Neuron (in vitro differentiated cells): Measurements from ENCODE around the gene LRRC45.

Experiments
- H2AFZ ChIP-seq: one replicate; pipeline ENCODE4 v1.6.1; 2013; ENCODE audit warnings: low read depth, mild to moderate bottlenecking, inconsistent platforms, low read length, moderate library complexity
- H3K27me3 ChIP-seq: one replicate; pipeline ENCODE4 v1.6.1; 2013; ENCODE audit warnings: low read length; ENCODE audit not compliant: insufficient read depth
- H3K36me3 ChIP-seq: one replicate; pipeline ENCODE4 v1.6.1; 2013; ENCODE audit warnings: low read length; ENCODE audit not compliant: insufficient read depth
- H3K4me1 ChIP-seq: one replicate; pipeline ENCODE4 v1.6.1; 2013; ENCODE audit warnings: low read length; ENCODE audit not compliant: insufficient read depth
- H3K4me3 ChIP-seq: 2 replicates; pipeline ENCODE4 v1.5.1; 2013; ENCODE audit warnings: mild to moderate bottlenecking, low read length, moderate library complexity
- H3K9me3 ChIP-seq: one replicate; pipeline ENCODE4 v1.6.1; 2013; ENCODE audit warnings: low read length

The LRRC45 gene

DNA sequence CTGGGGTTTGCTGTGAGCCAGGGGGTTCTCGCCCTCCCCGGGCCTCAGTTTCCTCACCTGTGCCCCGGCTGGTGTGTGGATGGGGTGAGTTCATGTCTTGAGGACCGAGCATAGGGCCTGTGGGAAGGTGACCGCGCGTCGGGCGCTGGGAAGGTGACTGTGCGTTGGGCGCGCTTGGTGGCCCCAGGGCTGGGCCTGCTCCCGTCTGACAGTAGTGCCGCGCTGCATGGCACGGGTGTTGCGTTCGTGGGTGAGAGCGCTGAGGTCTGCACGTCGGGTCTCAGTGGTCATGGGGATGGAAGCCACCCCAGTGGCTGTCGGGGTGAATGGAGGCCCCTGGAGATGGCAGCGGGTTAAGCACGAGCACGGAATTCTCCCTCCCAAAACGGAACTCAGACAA is 36.5 kb upstream of the LRRC45 start:
- Histone ChIP-seq H3K9me3 (peaks cover 11% of the 10 kb centered on the region), H3K4me3 (no peak overlapping the region), H3K27me3 (no peaks in the 10 kb centered on the region), H3K4me1 (peaks cover 6% of the 10 kb centered on the region), H3K36me3 (peaks cover 27% of the 10 kb centered on the region), H2AFZ (no peak overlapping the region)

DNA sequence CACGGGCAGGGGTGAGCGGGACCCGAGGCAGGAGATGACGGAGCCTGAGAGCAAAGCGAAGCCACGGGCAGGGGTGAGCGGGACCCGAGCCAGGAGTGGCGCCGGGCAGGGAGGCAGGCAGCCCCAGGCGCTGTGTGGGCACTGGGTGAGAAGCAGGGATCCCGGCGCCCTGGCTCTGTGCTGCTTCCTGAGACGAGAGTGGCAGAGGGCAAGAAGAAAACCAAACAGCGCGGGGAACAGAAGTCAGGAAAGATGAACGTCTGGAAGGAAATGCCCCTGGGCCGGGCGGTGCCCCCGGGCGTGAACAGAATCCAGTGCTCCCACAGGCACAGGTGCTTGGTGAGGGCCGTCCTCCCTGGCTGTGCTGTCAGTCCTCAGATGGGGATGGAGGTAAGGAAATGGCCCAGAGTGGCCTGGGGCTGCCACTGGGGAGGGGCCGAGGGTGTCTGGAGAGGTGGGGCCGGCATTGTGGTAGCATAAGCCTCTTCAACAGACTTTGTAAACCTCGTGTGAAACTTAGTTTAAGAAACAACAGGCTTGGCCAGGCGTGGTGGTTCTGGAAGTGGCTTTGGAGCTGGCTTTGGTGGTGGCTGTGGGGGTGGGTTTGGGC is 35.8 kb upstream of the LRRC45 start:
- Histone ChIP-seq H3K4me1 (peaks cover 13% of the 10 kb centered on the region), H3K4me3 (no peak overlapping the region), H3K27me3 (no peaks in the 10 kb centered on the region), H3K36me3 (peaks cover 27% of the 10 kb centered on the region), H3K9me3 (peaks cover 11% of the 10 kb centered on the region), H2AFZ (no peak overlapping the region)

DNA sequence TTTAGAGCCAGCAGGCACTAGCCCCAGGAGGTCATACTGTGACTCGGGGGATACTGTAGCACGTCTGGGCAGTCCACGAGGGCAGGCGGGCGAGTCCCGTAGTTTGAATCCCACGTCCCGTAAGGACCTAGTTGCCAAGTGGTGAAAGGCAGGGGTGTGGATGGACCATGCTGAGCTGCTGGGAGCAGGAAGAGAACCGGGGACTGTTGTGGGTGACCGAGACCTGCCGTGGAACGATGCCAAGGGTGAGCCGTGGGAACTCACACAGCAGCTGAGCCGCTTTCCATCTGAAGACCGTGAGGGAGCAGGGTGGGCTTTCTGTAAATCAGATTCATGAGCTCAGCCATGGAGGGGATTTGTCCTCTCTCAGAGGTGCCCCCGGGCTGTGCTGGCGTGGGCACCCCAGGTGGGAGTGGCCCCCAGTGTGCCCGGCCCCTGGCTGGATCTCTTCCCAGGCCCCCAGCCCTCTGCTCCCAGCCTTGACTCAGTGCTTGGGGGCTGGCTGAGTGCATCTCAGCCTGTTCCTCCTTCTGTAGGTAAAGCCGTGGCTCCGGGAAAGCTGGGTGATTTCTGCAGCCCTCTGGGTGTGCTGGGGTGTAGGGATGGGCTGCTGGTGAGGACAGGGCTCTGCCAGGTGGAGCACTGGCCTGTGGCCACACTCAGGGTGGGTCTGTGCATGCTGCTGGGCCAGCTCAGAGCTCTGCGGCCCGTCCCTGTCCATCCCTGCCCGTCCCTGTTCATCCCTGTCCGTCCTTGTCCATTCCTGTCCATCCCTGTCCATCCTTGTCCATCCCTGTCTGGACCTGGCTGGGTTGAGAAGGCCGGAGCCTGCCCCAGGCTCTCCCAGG is 32.0 kb upstream of the LRRC45 start:
- Histone ChIP-seq H2AFZ (peak overlapping the region; percentile 66), H3K4me1 (peaks cover 30% of the 10 kb centered on the region), H3K36me3 (peaks cover 5% of the 10 kb centered on the region), H3K4me3 (no peak overlapping the region), H3K9me3 (peaks cover 11% of the 10 kb centered on the region), H3K27me3 (no peaks in the 10 kb centered on the region)

DNA sequence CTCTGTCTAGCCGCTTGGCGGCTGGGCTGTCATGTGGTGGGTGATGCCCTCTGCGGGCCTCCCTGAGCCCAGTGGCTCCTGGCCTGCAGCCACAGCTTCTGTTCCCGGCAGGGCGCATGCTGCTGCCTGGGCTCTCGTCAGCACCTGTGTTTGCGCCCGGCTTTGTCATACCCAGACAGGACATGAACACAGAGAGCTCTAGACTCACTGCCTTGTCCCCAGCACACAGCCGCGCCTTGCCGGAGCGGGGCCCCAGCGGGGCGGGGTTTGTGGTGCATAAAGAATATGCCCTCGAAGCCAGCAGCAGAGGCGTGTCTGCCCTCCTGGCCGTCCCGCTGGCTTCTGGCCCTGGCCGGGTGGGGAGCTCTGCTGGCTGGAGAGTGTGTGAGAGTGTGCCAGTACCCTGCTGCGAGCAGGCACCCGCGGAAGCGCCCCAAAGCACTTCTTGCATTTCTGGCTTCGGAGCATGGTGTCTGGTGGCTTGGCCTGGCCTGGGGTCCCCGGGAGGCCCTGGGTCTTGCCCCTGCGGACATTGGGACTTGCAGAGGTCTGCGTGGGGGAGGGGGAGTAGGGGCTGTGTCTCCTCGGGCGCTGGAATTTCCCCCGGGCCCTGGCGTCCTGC is 31.3 kb upstream of the LRRC45 start:
- H2AFZ ChIP-seq: peak overlapping the region; percentile 66
- no peaks in the 10 kb centered on the region for H3K27me3 ChIP-seq
- peaks cover 30% of the 10 kb centered on the region for H3K4me1 ChIP-seq
- peak overlapping the region; percentile 27 for H3K4me3 ChIP-seq
- peaks cover 11% of the 10 kb centered on the region for H3K9me3 ChIP-seq
- peaks cover under 1% of the 10 kb centered on the region for H3K36me3 ChIP-seq

DNA sequence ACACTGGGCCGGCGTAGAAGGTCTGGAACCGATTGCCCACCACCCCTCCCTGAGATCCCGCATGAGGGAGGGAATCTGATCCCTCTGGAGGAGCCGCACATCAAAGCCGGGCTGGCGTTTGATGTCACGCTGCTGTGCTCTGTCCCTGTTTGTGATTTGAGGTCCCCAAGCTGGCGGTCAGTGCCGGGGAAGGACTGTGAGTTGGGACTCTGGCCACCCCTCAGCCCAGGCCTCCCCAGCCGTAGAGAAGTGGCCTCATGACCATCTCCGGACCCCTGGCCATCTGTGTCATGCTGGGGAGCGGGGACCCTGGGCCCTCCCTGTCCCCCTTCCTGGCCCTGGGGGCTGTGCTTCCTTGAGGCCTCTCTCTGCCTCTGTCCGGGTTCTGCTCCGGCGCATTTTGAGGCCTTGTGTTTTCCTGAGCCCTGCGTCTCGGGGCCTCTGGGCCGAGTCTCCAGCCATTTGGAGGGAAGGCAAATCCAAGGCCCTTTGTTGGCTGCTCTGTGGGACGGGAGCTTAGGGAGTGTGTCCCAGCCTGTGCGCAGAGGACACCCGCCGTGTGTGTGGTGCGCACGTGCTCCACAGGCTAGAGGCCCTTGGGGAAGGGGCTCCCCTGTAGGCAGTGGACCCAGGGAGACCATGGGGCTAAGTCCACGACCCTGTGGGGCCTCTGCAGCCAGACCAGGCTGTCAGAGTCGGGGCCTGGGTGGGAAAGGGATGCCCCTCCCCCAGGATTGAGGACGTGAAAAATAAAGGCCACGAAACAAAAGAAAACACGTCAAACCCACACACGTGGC is 30.6 kb upstream of the LRRC45 start:
- H3K27me3 ChIP-seq: no peaks in the 10 kb centered on the region
- peaks cover 11% of the 10 kb centered on the region for H3K9me3 ChIP-seq
- H3K36me3 ChIP-seq: peaks cover 3% of the 10 kb centered on the region
- peak overlapping the region; percentile 66 for H2AFZ ChIP-seq
- peak overlapping the region; percentile 27 for H3K4me3 ChIP-seq
- H3K4me1 ChIP-seq: peaks cover 30% of the 10 kb centered on the region

DNA sequence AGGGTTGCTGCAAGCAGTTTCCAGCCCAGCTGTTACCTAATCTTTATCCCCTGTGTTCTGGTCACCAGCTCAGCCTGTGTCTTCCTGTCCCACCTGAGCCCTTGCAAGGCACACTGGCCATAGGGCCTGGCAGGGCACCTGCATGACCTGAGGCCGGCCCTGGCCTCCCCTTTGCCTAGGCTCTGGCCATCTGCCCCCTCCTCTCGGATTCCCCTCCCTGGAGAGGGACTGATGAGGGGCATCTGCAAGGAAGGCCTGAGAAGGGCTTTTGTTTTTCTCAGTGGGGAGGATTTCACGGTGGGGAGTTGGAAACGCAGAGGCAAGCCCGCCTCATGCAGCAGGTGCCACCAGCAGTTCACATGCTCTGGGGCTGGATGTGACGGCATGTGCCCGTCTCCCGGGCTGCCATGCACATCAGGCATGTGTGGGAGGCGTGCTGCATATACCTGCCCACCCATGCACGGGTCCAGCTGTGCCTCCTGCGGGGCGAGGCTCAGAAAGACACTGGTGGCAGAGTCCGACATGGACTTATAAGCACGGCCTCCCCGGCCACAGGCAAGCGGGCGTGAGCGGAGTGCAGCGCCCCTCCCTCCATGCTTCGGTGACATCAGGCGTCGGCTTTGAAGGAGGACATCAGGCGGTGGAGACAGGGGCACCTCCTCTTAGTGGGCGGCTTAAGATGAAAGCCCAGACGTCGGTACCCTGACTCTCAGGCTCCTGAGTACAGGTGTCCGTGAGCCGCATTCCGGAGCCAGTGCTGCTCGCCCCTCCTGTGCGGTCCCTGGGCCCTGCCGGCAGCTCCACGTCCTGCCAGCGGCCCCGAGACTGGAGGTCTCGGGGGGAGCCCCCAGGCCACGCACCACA is 29.1 kb upstream of the LRRC45 start:
- Histone ChIP-seq H3K4me3 (no peak overlapping the region), H3K36me3 (peaks cover 5% of the 10 kb centered on the region)

DNA sequence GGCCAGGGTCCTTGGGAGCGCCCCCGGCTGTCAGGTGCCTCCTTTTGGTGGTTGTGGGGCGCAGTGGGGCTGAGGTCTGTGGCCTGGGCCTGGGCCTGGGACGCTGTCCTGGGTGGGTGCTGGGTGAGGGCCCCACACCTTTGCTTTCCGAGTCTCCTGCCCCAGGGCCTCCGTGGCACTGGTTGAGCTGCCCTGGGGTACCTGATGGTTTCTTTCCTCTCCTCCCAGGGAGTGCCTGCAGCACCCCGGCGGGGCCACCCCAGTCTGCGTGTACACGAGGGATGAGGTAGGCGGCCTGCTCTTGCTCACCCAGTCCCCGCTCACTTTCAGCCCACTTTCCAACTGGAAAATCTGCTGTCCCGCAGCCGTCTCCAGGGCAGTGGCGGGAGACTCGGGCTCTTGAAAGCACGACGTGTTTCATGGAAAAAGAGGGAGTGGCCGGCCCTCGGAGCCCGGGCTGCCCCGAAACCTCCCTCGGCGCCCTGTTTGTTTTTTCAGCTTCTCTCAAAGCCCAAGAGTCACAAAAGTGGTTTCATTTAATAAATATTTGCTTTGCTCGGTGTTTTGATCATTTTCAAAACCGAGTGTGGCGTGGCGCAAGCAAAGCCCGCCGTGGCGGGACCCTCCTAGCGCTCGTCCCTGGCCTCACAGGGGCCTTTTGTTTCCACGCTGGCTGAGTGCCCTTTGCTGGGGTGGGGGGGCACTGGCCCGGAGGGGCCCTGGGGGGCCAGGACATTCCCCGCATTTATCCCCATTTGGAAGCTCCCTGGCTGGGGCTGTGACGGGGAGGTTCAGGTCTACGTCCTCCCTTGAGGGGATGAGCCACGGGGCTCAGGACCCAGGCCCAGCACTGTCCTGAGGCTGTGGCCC is 28.3 kb upstream of the LRRC45 start:
- no peaks in the 10 kb centered on the region for H3K27me3 ChIP-seq
- peaks cover 30% of the 10 kb centered on the region for H3K4me1 ChIP-seq
- no peak overlapping the region for H3K4me3 ChIP-seq
- peaks cover 9% of the 10 kb centered on the region for H3K9me3 ChIP-seq
- peaks cover 5% of the 10 kb centered on the region for H3K36me3 ChIP-seq
- no peak overlapping the region for H2AFZ ChIP-seq

More for the DNA sequence above, 29.1 kb upstream of the LRRC45 start:
- no peaks in the 10 kb centered on the region for H3K27me3 ChIP-seq
- H2AFZ ChIP-seq: no peak overlapping the region
- H3K4me1 ChIP-seq: peaks cover 30% of the 10 kb centered on the region
- H3K9me3 ChIP-seq: peaks cover 11% of the 10 kb centered on the region

DNA sequence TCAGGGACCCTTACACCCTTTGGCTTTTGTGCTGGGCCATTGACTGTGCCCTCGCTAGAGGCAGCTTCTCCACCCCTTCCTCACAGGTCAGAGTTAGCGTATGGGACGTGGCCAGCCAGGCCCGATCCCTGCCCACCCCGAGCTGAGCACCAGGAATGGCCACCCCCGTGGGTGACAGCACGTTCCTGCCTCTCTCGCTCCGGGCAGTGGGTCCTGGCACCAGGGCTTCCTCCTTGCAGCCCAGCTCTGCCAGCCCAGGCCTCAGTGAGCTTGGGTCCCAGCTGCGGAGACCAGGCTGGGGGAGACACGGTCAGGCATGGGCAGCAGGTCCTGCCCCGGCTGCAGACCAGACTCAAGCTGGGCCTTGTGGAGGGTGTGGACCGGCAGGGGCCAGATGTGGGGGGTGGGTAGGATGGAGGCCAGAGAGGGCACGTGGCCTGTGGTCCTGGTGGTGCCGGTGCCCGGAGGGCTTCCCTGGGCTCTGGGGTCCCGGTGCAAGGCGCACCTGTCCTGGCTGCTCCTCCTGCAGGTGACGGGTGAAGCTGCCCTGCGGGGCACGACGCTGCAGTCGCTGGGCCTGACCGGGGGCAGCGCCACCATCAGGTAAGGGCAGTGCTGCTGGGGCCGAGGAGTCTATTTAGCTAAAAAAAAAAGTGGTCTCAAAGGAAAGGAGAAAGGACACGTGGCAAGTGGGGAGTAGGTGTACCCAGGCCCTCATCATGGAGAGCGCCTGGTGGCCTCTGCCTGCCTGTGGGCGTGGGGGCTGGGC is 27.5 kb upstream of the LRRC45 start:
- Histone ChIP-seq H3K9me3 (peaks cover 3% of the 10 kb centered on the region), H2AFZ (no peak overlapping the region), H3K4me3 (no peak overlapping the region), H3K27me3 (no peaks in the 10 kb centered on the region), H3K4me1 (peaks cover 30% of the 10 kb centered on the region), H3K36me3 (peaks cover 5% of the 10 kb centered on the region)

DNA sequence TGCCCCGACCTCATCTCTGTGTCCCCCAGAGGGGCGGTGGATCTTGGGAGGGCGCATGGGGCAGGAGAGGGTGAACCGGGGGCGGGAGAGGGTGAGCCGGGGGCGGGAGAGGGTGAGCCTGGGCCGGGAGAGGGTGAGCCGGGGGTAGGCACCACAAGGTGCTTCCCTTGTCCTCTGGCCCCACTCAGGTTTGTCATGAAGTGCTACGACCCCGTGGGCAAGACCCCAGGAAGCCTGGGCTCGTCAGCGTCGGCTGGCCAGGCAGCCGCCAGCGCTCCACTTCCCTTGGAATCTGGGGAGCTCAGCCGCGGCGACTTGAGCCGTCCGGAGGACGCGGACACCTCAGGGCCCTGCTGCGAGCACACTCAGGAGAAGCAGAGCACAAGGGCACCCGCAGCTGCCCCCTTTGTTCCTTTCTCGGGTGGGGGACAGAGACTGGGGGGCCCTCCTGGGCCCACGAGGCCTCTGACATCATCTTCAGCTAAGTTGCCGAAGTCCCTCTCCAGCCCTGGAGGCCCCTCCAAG is 26.8 kb upstream of the LRRC45 start:
- Histone ChIP-seq H3K36me3 (peaks cover 5% of the 10 kb centered on the region), H3K4me1 (peaks cover 27% of the 10 kb centered on the region), H3K27me3 (no peaks in the 10 kb centered on the region), H3K4me3 (no peak overlapping the region), H2AFZ (no peak overlapping the region), H3K9me3 (no peaks in the 10 kb centered on the region)

DNA sequence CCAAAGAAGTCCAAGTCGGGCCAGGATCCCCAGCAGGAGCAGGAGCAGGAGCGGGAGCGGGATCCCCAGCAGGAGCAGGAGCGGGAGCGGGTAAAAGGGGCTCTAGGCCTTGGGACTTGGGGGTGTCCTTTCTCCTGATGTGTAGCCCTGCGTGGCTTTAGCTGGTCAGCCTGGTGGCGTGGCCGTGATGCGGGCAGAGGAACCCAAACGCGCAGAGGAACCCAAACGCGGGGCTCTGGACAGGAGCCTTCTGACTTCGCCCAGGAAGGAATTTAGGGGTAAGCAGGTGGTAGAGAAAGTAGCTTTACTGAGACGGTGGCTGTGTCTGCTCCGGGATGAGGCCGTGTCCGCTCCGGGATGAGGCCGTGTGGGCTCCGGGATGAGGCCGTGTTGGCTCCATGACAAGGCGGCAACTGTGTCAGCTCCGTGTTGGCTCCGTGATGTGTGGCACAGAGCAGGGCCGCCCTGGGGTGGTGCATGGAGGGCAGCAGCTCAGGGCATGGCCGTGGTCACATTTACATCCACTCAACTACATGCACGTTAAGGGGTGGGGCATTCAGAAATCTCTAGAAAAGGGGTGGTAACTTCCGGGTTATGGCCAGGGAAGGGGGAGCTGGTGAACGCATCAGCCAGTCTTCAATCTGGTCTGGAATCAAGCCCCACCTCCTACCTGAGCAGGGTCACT is 26.2 kb upstream of the LRRC45 start:
- Histone ChIP-seq H3K27me3 (no peaks in the 10 kb centered on the region), H3K4me3 (no peak overlapping the region), H3K9me3 (no peaks in the 10 kb centered on the region), H3K4me1 (peaks cover 21% of the 10 kb centered on the region), H2AFZ (no peak overlapping the region), H3K36me3 (peaks cover 5% of the 10 kb centered on the region)
